Measurements from ENCODE around the gene VWA8.
"Not testable (repeated sequence)": the region's sequence is repeated elsewhere in the genome, so short reads cannot be mapped to it uniquely, and the experiment has no call there.

The VWA8 gene

GRCh38 chr13:41580345-41580744 lies 380.6 kb downstream of the VWA8 start:
- no peak for TF ChIP-seq Cebpa-rat (IDR thresholded peaks at IDR 0.05)
- no peak overlapping the region for H3K9ac ChIP-seq
- H3K36me3 ChIP-seq = peaks cover 0 to 23% (median 2%) of the 10 kb centered on the region in 11 experiments; a peak in 9 of 22 replicates
- H3K4me1 ChIP-seq = peaks cover 15 to 32% (median 22%) of the 10 kb centered on the region in 10 experiments
- H3K27ac ChIP-seq = no peak overlapping the region
- no peak overlapping the region for H3K4me3 ChIP-seq
- no peaks in the 10 kb centered on the region for H4K20me1 ChIP-seq
- 0 out of 22 replicates have a peak, but pooled peaks cover 0 to under 1% (median 0%) of the 10 kb centered on the region in 11 experiments for H3K9me3 ChIP-seq (replicated peaks in 1 of 11)
- no peak overlapping the region for H3K4me2 ChIP-seq
- no peaks in the 10 kb centered on the region for H3K27me3 ChIP-seq

GRCh38 chr13:41579881-41580280 lies 381.0 kb downstream of the VWA8 start:
- no peak for TF ChIP-seq Cebpa-rat (IDR thresholded peaks at IDR 0.05)
- no peaks in the 10 kb centered on the region for H4K20me1 ChIP-seq
- H3K9me3 ChIP-seq (replicated peaks in 1 of 11) = peaks cover 0 to 5% (median 0%) of the 10 kb centered on the region in 11 experiments; a peak in 2 of 22 replicates
- H3K4me2 ChIP-seq = no peak overlapping the region
- no peaks in the 10 kb centered on the region for H3K27me3 ChIP-seq
- H3K36me3 ChIP-seq = peaks cover 0 to 27% (median 7%) of the 10 kb centered on the region in 11 experiments; a peak in 11 of 22 replicates
- H3K4me1 ChIP-seq = peaks cover 15 to 28% (median 22%) of the 10 kb centered on the region in 10 experiments
- H3K9ac ChIP-seq = no peak overlapping the region
- no peak overlapping the region for H3K4me3 ChIP-seq
- no peak overlapping the region for H3K27ac ChIP-seq

DNA sequence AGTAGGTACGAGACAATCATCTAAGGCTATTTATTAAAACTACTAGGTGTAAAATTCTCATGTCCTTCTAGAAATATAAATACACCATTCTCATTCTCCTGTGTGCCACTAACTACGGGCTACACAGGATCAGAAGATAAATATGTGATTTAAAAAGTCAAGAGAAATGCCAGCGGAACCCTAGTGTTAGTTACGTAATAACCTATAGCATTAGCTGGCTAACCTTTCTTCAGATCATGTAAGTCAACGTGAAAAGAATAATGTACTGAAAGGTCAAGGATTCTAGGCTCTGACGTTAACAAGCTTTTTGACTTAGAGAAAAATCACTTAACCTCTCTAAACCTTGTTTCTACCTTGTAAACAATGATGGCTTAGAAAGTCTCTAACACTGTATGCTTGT lies 381.7 kb downstream of the VWA8 start:
- Histone ChIP-seq H4K20me1 (no peaks in the 10 kb centered on the region), H3K4me1 (peaks cover 15 to 25% (median 20%) of the 10 kb centered on the region in 10 experiments), H3K36me3 (peaks cover 0 to 31% (median 10%) of the 10 kb centered on the region in 11 experiments; a peak in 11 of 22 replicates), H3K4me2 (no peak overlapping the region), H3K9ac (no peak overlapping the region), H3K9me3 (replicated peaks in 1 of 11) (peaks cover 0 to 11% (median 4%) of the 10 kb centered on the region in 11 experiments; a peak in 6 of 22 replicates), H3K27me3 (no peaks in the 10 kb centered on the region), H3K27ac (no peak overlapping the region), H3K4me3 (no peak overlapping the region)
- TF ChIP-seq Cebpa-rat (IDR thresholded peaks at IDR 0.05) = 0 out of 22 replicates have a peak, but pooled peaks of 1 of the 11 experiments have one; percentile 22

GRCh38 chr13:41578371-41578770 lies 382.5 kb downstream of the VWA8 start:
- H3K9ac ChIP-seq = no peak overlapping the region
- H3K4me1 ChIP-seq = peaks cover 15 to 25% (median 20%) of the 10 kb centered on the region in 10 experiments
- H3K9me3 ChIP-seq (replicated peaks in 1 of 11) = peaks cover 0 to 17% (median 9%) of the 10 kb centered on the region in 11 experiments; a peak in 13 of 22 replicates
- H3K4me3 ChIP-seq = no peak overlapping the region
- no peak overlapping the region for H3K4me2 ChIP-seq
- TF ChIP-seq Cebpa-rat (IDR thresholded peaks at IDR 0.05) = no peak
- peaks cover 0 to 31% (median 14%) of the 10 kb centered on the region in 11 experiments; a peak in 11 of 22 replicates for H3K36me3 ChIP-seq
- no peaks in the 10 kb centered on the region for H3K27me3 ChIP-seq
- H3K27ac ChIP-seq = no peak overlapping the region
- H4K20me1 ChIP-seq = no peaks in the 10 kb centered on the region

GRCh38 chr13:41577436-41577835 lies 383.5 kb downstream of the VWA8 start:
- Histone ChIP-seq H3K9me3 (replicated peaks in 1 of 11) (peaks cover 5 to 23% (median 15%) of the 10 kb centered on the region in 11 experiments; a peak in 18 of 22 replicates), H3K4me1 (peaks cover 15 to 25% (median 20%) of the 10 kb centered on the region in 10 experiments), H3K4me2 (peak overlapping the region in 10 of 11 experiments; percentile 12 to 70 (median 56); a peak in 16 of 22 replicates), H3K4me3 (no peak overlapping the region), H3K36me3 (peaks cover 0 to 26% (median 14%) of the 10 kb centered on the region in 11 experiments; a peak in 13 of 22 replicates), H4K20me1 (no peaks in the 10 kb centered on the region), H3K9ac (no peak overlapping the region), H3K27ac (no peak overlapping the region), H3K27me3 (no peaks in the 10 kb centered on the region)
- peak in 1 of 11 experiments; percentile 41; a peak in 1 of 22 replicates for TF ChIP-seq Cebpa-rat (IDR thresholded peaks at IDR 0.05)

- not testable (repeated sequence) for H4K20me1 ChIP-seq, H3K27me3 ChIP-seq
Observed at GRCh38 chr13:41573640-41574039, 387.3 kb downstream of the VWA8 start.

GRCh38 chr13:41571817-41572340 lies 389.0 kb downstream of the VWA8 start:
- peaks cover 15 to 33% (median 25%) of the 10 kb centered on the region in 11 experiments for H3K9me3 ChIP-seq (replicated peaks in 1 of 11)
- H3K27ac ChIP-seq, H3K9ac ChIP-seq, H3K27me3 ChIP-seq, H4K20me1 ChIP-seq, H3K4me3 ChIP-seq, H3K4me2 ChIP-seq: not testable (repeated sequence)
- H3K36me3 ChIP-seq = peaks cover 0 to 38% (median 20%) of the 10 kb centered on the region in 11 experiments; a peak in 13 of 22 replicates
- H3K4me1 ChIP-seq = peaks cover 11 to 20% (median 13%) of the 10 kb centered on the region in 10 experiments

More at GRCh38 chr13:41573640-41574039, 387.3 kb downstream of the VWA8 start:
- not testable (repeated sequence) for H3K4me3 ChIP-seq, H3K9ac ChIP-seq, H3K4me2 ChIP-seq, H3K27ac ChIP-seq
- peaks cover 15 to 28% (median 20%) of the 10 kb centered on the region in 10 experiments for H3K4me1 ChIP-seq
- H3K9me3 ChIP-seq (replicated peaks in 1 of 11) = peaks cover 15 to 33% (median 25%) of the 10 kb centered on the region in 11 experiments
- H3K36me3 ChIP-seq = peaks cover 0 to 33% (median 14%) of the 10 kb centered on the region in 11 experiments; a peak in 13 of 22 replicates

GRCh38 chr13:41568972-41569351 lies 391.9 kb downstream of the VWA8 start:
- H3K9me3 ChIP-seq (replicated peaks in 1 of 11) = peaks cover 15 to 26% (median 21%) of the 10 kb centered on the region in 11 experiments
- peaks cover 0 to 6% (median 0%) of the 10 kb centered on the region in 10 experiments; a peak in 1 of 20 replicates for H3K4me1 ChIP-seq
- H3K4me3 ChIP-seq = no peak overlapping the region
- H3K9ac ChIP-seq = no peak overlapping the region
- H3K36me3 ChIP-seq = peaks cover 0 to 26% (median 10%) of the 10 kb centered on the region in 11 experiments; a peak in 9 of 22 replicates
- H3K27me3 ChIP-seq = no peaks in the 10 kb centered on the region
- no peak overlapping the region for H3K27ac ChIP-seq
- peak overlapping the region in 3 of 11 experiments; percentile 3 to 11 (median 4); a peak in 2 of 22 replicates for H3K4me2 ChIP-seq
- no peak for TF ChIP-seq Cebpa-rat (IDR thresholded peaks at IDR 0.05)
- H4K20me1 ChIP-seq = no peaks in the 10 kb centered on the region

DNA sequence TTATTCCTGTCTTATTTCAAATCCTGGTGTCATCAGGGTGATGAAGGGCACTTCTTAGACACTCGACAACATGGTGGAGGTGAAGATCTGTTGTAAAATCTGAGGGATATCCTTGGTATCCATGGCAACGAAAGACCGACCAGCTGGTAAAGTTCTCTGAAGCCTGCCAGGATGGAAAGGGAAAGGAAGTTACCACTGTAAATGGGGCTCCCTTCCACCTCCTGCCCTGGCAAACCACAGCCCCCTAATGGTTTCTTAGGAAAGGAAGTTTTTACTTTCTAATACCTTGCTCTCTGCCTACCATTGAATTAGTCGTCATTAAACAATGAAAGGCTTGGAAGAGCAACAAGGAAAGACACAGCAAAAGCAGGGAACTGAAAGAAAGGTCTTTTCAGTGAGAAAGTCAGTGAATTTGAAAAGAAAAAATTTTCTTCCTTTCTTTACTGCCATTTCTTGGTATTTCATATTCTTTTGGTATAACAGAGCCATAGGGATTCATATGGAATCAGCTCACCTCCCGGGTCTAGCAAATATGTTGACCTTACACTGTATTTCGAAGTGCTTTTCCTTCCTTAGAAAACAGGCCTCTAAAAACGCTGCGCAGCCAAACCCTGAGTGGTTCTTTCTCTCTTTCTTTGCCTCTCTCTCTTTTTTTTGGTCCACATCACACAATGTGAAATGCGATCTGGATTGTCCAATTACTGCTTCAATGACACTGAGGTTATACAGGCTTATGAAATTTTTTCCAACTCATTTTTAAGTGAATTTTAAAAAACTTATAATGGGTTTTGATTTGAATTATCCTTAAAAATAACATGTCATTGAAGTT lies 392.6 kb downstream of the VWA8 start:
- Histone ChIP-seq H3K27ac (no peak overlapping the region), H3K4me2 (0 out of 22 replicates have a peak overlapping the region, but pooled peaks of 1 of the 11 experiments have one; percentile 16), H3K27me3 (no peaks in the 10 kb centered on the region), H4K20me1 (no peaks in the 10 kb centered on the region), H3K9ac (no peak overlapping the region), H3K9me3 (replicated peaks in 1 of 11) (peaks cover 12 to 22% (median 16%) of the 10 kb centered on the region in 11 experiments), H3K4me3 (no peak overlapping the region), H3K4me1 (peaks cover 0 to 6% (median 0%) of the 10 kb centered on the region in 10 experiments; a peak in 1 of 20 replicates), H3K36me3 (peaks cover 0 to 22% (median 8%) of the 10 kb centered on the region in 11 experiments; a peak in 9 of 22 replicates)
- no peak for TF ChIP-seq Cebpa-rat (IDR thresholded peaks at IDR 0.05)
